DOHH2 (cell line): ENCODE measurements around the gene ZNF132.

Source experiments
- H3F3A ChIP-seq: fragments of 200-600 bp; sonication (generic), shearing (Covaris generic); 2 replicates; pipeline ENCODE4 v1.6.0; 2016; ENCODE audit warnings: antibody characterized with exemption, mild to moderate bottlenecking; ENCODE audit not compliant: control insufficient read depth, insufficient read depth
- H3K27ac ChIP-seq: fragments of 200-600 bp; sonication (generic); 2 replicates; pipeline ENCODE4 v1.5.1; 2014; ENCODE audit warnings: low read depth, mild to moderate bottlenecking, low read length, moderate library complexity
- H3K27me3 ChIP-seq: fragments of 200-600 bp; sonication (generic); 2 replicates; pipeline ENCODE4 v1.6.1; 2014; ENCODE audit warnings: mild to moderate bottlenecking, low read length, mixed read lengths; ENCODE audit not compliant: control insufficient read depth
- H3K36me3 ChIP-seq: fragments of 200-600 bp; sonication (generic); 2 replicates; pipeline ENCODE4 v1.6.1; 2014; ENCODE audit warnings: mild to moderate bottlenecking, low read length, moderate library complexity, mixed read lengths; ENCODE audit not compliant: control insufficient read depth
- H3K4me1 ChIP-seq: fragments of 200-600 bp; sonication (generic); 2 replicates; pipeline ENCODE4 v1.6.1; 2014; ENCODE audit warnings: mild to moderate bottlenecking, low read length, mixed read lengths; ENCODE audit not compliant: control insufficient read depth
- H3K4me2 ChIP-seq: fragments of 200-600 bp; sonication (generic); 2 replicates; pipeline ENCODE4 v1.6.0; 2014; ENCODE audit warnings: mild to moderate bottlenecking, low read length, moderate library complexity
- H3K4me3 ChIP-seq: fragments of 200-600 bp; sonication (generic); 2 replicates; pipeline ENCODE4 v1.5.1; 2014; ENCODE audit warnings: mild to moderate bottlenecking, low read length, mixed read lengths
- H3K79me2 ChIP-seq: fragments of 200-600 bp; sonication (generic); 2 replicates; pipeline ENCODE4 v1.6.1; 2014; ENCODE audit warnings: mild to moderate bottlenecking, low read length, mixed read lengths; ENCODE audit not compliant: control insufficient read depth
- H3K9me2 ChIP-seq: fragments of 200-600 bp; sonication (generic); replicated peaks from 2 replicates; pipeline ENCODE4 v1.6.1; 2014; ENCODE audit warnings: mild to moderate bottlenecking, low read length, mixed read lengths; ENCODE audit not compliant: control insufficient read depth
- H3K9me3 ChIP-seq: fragments of 200-600 bp; sonication (generic); 2 replicates; pipeline ENCODE4 v1.6.1; 2014; ENCODE audit warnings: antibody characterized with exemption, low read length, mixed read lengths; ENCODE audit not compliant: control insufficient read depth, insufficient read depth
- H4K20me1 ChIP-seq: fragments of 200-600 bp; sonication (generic); 2 replicates; pipeline ENCODE4 v1.6.0; 2014; ENCODE audit warnings: low read depth, mild to moderate bottlenecking, antibody characterized with exemption, low read length, moderate library complexity; ENCODE audit not compliant: control insufficient read depth, insufficient read depth
- CTCF ChIP-seq: fragments of 200-600 bp; sonication (generic); IDR thresholded peaks from one replicate; pipeline ENCODE4 v1.5.1; 2014; ENCODE audit warnings: antibody characterized with exemption, mild to moderate bottlenecking, low read depth, low read length; ENCODE audit not compliant: poor library complexity, severe bottlenecking
- EZH2phosphoT487 ChIP-seq: fragments of 200-600 bp; sonication (generic); IDR thresholded peaks from 2 replicates; pipeline ENCODE4 v1.6.1; 2017; ENCODE audit warnings: borderline replicate concordance, mild to moderate bottlenecking, antibody characterized with exemption, low read length, moderate library complexity, mixed read lengths

ZNF132 gene

GRCh38 chr19:58434217-58434616 is 5.7 kb downstream of the ZNF132 start:
- Histone ChIP-seq H3K27me3 (no peaks in the 10 kb centered on the region), H3F3A (no peaks in the 10 kb centered on the region), H3K4me3 (no peak overlapping the region), H3K79me2 (no peaks in the 10 kb centered on the region), H3K4me1 (0 out of 2 replicates have a peak, but pooled peaks cover under 1% of the 10 kb centered on the region), H3K36me3 (peaks cover 22% of the 10 kb centered on the region), H3K9me2 (no peaks in the 10 kb centered on the region), H3K27ac (no peak overlapping the region), H4K20me1 (no peaks in the 10 kb centered on the region), H3K4me2 (no peak overlapping the region), H3K9me3 (peaks cover 57% of the 10 kb centered on the region)
- no peak for TF ChIP-seq CTCF
- TF ChIP-seq EZH2phosphoT487 = no peak

- H3K4me2 ChIP-seq = no peak overlapping the region
- H3K27ac ChIP-seq = no peak overlapping the region
- no peaks in the 10 kb centered on the region for H3F3A ChIP-seq
- no peaks in the 10 kb centered on the region for H4K20me1 ChIP-seq
- H3K36me3 ChIP-seq = peaks cover 20% of the 10 kb centered on the region
- peaks cover 38% of the 10 kb centered on the region for H3K9me3 ChIP-seq
- no peaks in the 10 kb centered on the region for H3K9me2 ChIP-seq
- TF ChIP-seq CTCF (no peak), EZH2phosphoT487 (no peak)
- no peaks in the 10 kb centered on the region for H3K27me3 ChIP-seq
- no peak overlapping the region for H3K4me3 ChIP-seq
- no peaks in the 10 kb centered on the region for H3K79me2 ChIP-seq
- no peaks in the 10 kb centered on the region for H3K4me1 ChIP-seq
Measured at GRCh38 chr19:58429745-58430144, 10.2 kb downstream of the ZNF132 start.

- no peaks in the 10 kb centered on the region for H4K20me1 ChIP-seq
- no peak overlapping the region for H3K4me3 ChIP-seq
- no peak overlapping the region for H3K27ac ChIP-seq
- TF ChIP-seq CTCF = no peak
- no peak for TF ChIP-seq EZH2phosphoT487
- H3K9me3 ChIP-seq = peaks cover 27% of the 10 kb centered on the region
- no peaks in the 10 kb centered on the region for H3K4me1 ChIP-seq
- H3K36me3 ChIP-seq = peaks cover 9% of the 10 kb centered on the region
- no peaks in the 10 kb centered on the region for H3K9me2 ChIP-seq
- no peaks in the 10 kb centered on the region for H3F3A ChIP-seq
- no peaks in the 10 kb centered on the region for H3K27me3 ChIP-seq
- H3K79me2 ChIP-seq = no peaks in the 10 kb centered on the region
- H3K4me2 ChIP-seq = no peak overlapping the region
Measured at GRCh38 chr19:58428617-58429016, 11.3 kb downstream of the ZNF132 start.
